Body of pancreas (tissue), 4 donors: ENCODE results near the gene C2orf80.

Experiments used
- POLR2A ChIP-seq, 3 donors: fragments of 450-650 bp; IDR thresholded peaks; one replicate each; pipeline ENCODE4 v1.6.1; 2016; ENCODE audit warnings: antibody characterized with exemption in 3 of 3, mild to moderate bottlenecking in 2 of 3
- TF ChIP-seq, protein P1 (sequence below), 7 experiments: fragments of 450-650 bp in 4 of 7; fragments of 200-600 bp in 3 of 7; sonication (generic) in 3 of 7; IDR thresholded peaks; one replicate each; pipeline ENCODE4 v1.5.1; 2016 to 2019; ENCODE audit warnings: antibody characterized with exemption in 7 of 7

DNA sequence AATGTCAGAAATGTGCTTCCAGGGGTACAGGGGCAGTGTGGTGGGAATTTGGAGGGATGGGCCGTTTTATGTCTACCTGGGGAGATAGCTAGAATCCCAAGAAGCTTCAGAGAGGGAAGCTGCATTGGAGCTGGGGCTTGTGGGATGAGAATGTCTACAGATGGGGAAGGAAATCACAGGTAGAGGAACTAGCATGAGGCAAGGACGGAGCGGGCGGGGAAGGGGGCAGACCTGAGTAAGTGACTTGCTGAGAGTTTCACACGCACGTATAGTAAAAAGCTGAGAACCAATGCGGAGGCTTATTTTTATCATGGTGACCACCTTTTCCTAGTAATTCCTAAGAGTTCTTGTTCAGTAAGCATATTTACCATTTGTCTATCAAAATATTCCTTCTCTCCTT is 6.3 kb downstream of the C2orf80 start:
- TF ChIP-seq, protein P1, sequence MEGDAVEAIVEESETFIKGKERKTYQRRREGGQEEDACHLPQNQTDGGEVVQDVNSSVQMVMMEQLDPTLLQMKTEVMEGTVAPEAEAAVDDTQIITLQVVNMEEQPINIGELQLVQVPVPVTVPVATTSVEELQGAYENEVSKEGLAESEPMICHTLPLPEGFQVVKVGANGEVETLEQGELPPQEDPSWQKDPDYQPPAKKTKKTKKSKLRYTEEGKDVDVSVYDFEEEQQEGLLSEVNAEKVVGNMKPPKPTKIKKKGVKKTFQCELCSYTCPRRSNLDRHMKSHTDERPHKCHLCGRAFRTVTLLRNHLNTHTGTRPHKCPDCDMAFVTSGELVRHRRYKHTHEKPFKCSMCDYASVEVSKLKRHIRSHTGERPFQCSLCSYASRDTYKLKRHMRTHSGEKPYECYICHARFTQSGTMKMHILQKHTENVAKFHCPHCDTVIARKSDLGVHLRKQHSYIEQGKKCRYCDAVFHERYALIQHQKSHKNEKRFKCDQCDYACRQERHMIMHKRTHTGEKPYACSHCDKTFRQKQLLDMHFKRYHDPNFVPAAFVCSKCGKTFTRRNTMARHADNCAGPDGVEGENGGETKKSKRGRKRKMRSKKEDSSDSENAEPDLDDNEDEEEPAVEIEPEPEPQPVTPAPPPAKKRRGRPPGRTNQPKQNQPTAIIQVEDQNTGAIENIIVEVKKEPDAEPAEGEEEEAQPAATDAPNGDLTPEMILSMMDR (IDR thresholded peaks at IDR 0.05) = no peak
- no peak for TF ChIP-seq POLR2A (IDR thresholded peaks at IDR 0.05)
